GM21447 (cell line): ENCODE measurements around the gene ITIH6.
"Not testable (repeated sequence)": the region's sequence is repeated elsewhere in the genome, so short reads cannot be mapped to it uniquely, and the experiment has no call there.

Experiments
- ATAC-seq: cut with Tn5 transposase; IDR thresholded peaks from one replicate; pipeline ENCODE4 v1.9.1; 2021; ENCODE audit not compliant: unreplicated experiment

Gene ITIH6, protein sequence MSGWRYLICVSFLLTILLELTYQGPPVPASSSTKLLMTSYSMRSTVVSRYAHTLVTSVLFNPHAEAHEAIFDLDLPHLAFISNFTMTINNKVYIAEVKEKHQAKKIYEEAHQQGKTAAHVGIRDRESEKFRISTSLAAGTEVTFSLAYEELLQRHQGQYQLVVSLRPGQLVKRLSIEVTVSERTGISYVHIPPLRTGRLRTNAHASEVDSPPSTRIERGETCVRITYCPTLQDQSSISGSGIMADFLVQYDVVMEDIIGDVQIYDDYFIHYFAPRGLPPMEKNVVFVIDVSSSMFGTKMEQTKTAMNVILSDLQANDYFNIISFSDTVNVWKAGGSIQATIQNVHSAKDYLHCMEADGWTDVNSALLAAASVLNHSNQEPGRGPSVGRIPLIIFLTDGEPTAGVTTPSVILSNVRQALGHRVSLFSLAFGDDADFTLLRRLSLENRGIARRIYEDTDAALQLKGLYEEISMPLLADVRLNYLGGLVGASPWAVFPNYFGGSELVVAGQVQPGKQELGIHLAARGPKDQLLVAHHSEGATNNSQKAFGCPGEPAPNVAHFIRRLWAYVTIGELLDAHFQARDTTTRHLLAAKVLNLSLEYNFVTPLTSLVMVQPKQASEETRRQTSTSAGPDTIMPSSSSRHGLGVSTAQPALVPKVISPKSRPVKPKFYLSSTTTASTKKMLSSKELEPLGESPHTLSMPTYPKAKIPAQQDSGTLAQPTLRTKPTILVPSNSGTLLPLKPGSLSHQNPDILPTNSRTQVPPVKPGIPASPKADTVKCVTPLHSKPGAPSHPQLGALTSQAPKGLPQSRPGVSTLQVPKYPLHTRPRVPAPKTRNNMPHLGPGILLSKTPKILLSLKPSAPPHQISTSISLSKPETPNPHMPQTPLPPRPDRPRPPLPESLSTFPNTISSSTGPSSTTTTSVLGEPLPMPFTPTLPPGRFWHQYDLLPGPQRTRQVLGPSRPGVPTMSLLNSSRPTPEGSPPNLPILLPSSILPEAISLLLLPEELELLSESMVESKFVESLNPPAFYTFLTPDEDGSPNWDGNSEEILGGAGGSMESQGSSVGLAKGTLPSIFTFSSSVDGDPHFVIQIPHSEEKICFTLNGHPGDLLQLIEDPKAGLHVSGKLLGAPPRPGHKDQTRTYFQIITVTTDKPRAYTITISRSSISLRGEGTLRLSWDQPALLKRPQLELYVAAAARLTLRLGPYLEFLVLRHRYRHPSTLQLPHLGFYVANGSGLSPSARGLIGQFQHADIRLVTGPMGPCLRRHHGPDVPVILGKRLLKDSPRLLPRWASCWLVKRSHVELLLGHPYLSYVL

GRCh38 chrX:54798137-54798536, at the start of gene ITIH6:
Gene ITIH6, minus strand, starts transcription at chrX:54798255. Its CDS starts 45 bp downstream, at chrX:54798210.
- ATAC-seq, result no peak

DNA sequence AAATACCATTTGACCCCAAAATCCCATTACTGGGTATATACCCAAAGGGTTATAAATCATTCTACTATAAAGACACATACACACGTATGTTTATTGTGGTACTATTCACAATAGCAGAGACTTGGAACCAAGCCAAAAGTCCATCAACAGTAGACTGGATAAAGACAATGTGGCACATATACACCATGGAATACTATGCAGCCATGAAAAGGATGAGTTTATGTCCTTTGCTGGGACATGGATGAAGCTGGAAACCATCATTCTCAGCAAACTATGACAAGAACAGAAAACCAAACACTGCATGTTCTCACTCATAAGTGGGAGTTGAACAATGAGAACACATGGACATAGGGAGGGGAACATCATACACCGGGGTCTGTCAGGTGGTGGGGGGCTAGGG, 49.6 kb upstream of the ITIH6 start:
- ATAC-seq, result not testable (repeated sequence)

DNA sequence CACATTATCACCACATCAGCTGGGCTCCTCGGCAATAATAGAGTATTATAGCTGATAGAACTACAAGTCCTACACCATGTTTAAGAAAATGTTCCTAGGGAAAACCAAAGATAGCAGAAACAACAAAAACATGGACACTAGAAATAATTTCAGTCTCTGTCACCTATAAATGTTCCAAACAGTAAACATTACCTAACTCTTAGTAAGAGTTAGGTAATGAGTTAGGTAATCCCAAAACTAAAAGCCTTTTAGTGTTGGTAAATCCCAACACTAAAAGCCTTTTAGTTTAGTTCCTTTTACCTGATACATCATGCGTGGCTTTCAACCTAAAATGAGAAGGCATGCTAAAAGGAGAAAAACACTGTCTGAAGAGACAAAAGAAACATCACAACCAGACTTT, 45.0 kb upstream of the ITIH6 start:
- ATAC-seq, result no peak

DNA sequence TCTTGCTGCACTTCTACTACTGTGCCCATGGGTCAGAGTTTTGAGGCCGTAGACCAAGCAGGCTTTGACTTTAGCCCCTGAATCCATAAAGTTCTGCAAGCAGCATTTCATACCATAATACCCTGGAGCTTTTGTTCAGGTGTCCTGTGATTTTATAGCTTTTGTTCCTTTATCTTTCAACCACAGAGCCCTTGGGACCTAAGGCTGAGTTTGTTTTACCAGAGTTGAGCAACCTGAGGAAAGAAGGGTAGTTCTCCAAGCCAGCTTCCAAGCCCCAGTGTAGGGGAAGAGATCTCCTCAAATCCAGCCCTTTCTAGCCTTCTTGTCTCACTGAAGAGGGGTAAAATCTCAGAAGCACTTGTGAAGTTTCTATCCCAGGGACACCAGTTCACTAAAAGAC, 44.6 kb upstream of the ITIH6 start:
- ATAC-seq, result no peak

- not testable (repeated sequence) for ATAC-seq
Observed at GRCh38 chrX:54841184-54841874, 43.3 kb upstream of the ITIH6 start.

GRCh38 chrX:54838583-54838982, 40.5 kb upstream of the ITIH6 start:
- ATAC-seq, result no peak

GRCh38 chrX:54826598-54826997, 28.5 kb upstream of the ITIH6 start:
- no peak for ATAC-seq

GRCh38 chrX:54825716-54826438, 27.8 kb upstream of the ITIH6 start:
- ATAC-seq, result no peak

- ATAC-seq, result no peak
Observed at GRCh38 chrX:54824722-54825121, 26.7 kb upstream of the ITIH6 start.

DNA sequence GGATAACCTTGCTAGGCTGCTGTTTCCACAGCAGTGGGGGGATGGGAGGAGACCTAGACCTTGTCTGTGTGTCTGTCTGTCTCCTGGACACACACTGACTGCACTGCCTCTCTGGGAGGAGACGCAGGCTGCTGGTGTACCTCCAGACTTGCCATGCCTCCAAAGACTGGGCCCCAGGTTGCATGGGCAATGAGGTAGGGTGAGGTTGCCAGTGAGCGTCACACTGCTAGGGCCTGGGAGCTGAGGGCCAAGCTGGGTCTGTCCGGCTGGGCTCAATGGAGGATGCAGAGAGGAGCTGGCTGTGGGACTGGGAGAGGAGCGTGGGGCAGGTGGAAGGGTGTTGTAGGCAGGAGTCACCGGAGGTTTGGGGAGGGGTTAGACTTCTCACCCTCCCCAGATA, 26.1 kb upstream of the ITIH6 start:
- ATAC-seq, result no peak

- no peak for ATAC-seq
Observed at GRCh38 chrX:54821310-54821709, 23.3 kb upstream of the ITIH6 start.

DNA sequence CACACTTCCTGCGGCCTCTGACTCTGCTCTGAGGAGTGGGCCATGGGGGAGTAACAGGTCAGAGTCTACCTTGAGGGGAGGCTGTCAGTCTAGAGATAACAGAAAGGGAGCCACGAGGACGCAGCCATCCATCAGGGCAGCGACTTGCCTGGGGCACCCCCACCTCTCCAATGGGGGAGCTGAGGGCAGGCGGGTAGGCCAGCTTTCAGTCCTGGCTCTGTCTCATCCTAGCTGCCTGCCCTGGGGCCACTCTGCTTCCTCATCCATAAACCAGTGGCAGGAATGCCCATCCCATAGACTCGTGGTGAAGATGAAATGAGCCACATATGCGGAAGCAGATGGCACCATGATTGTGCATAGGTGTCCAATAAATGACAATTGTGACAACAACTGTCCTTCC, 22.7 kb upstream of the ITIH6 start:
- no peak for ATAC-seq

- ATAC-seq, result no peak
Observed at GRCh38 chrX:54819201-54819600, 21.1 kb upstream of the ITIH6 start.

DNA sequence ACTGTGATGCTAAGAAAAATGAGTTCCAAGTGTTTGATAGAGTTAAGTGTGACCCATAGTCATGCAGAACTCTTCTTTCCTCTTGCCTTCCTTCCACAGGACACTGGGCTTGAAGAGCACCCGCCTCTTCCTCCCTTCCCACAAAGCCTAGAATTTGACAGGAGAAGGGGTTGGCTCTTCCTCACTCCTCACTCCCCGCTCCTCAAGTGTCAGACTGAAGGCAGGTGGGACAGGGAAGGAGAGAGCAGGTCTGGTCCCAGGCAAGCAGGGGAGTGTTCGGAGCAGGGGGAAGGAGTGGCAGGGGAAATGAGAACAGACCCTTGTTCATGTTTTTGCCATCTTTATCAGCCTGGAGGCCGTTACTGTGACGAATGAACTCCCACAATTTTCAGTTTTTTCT, 20.2 kb upstream of the ITIH6 start:
- ATAC-seq, result no peak

DNA sequence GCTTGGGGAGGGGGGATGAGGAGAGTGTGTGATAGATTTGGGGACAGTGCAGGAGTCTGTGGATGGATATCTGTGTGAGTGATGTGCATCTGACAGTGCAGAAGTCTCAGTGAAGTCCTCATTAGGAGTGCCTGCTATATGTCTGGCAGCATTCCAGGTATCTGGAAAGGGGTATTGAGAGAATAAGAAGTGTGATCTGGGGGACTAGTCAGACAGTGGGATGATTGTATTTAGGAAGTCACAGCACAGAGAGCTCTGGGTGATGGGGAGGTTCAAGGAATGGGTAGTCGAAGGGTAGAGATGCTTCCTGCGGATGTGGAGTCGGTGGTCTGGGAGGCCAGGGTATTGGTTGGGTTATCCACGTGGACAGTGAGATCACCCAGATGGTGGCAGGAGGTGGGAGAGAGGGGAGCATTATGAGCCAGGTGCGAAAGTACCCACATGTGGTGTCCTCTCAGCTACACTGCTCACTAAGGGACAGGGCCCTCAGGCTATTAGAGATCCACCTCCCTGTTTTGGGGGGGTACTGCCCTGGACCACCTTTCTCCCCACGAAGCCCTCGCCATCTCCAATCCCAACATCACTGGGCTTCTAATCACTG, 19.3 kb upstream of the ITIH6 start:
- no peak for ATAC-seq

- no peak for ATAC-seq
Observed at GRCh38 chrX:54812306-54812705, 14.3 kb upstream of the ITIH6 start.

DNA sequence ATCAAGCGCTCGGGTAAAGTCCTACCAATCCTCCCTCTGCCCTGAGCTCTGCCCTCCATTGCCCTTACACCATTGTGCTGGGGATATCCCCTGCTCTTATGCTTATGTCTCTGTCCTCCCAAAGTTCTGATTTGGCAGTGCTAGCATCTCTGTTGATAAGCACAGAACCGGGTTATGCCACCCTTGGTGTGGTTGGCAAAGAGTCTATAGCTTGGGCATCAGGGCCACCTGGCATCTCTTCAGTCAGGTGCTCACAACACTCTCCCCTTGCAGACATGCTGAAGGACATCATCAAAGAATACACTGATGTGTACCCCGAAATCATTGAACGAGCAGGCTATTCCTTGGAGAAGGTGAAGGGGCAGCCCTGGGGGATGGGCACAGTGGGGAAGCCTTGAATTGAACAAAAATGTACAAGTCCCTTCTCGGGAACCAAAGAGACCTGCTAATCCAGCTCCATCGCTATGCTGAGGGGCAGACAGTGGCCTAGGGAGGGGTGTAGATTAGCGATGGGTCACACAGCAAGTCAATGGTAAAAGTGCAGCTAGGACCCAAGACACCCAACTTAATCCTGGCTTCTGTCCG, 13.3 kb upstream of the ITIH6 start:
- no peak for ATAC-seq

DNA sequence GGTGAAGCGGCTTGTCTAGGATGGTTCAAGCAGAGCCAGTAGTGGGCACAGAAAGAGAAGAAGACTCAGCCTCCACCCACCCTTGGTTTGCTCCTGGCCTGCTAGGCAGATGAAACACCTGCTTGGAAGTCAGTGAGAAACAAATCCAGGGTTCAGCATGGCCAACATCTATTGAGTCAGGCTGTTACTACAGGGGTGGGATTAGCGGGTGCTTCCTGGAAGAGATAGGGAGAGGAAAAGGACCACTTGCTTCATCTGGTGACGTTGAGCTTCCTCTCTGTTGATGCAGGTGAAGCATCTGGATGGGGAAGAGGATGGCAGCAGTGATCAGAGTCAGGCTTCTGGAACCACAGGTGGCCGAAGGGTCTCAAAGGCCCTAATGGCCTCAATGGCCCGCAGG, 12.5 kb upstream of the ITIH6 start:
- no peak for ATAC-seq
